HL-60 (cell line): ENCODE measurements around the gene BICD2.
A peak's percentile ranks its signal among the peaks of the same experiment; 100 is the strongest.

Source experiments
- DNase-seq, 2 experiments: peaks; one replicate each; pipeline ENCODE4 v3.0.0-alpha.2; 2010 to 2020; ENCODE audit warnings: low read depth in 1 of 2, low spot score in 1 of 2
- H3K27ac ChIP-seq: fragments of 250-450 bp; sonication (Bioruptor Pico); replicated peaks from 2 replicates; pipeline ENCODE4 v1.5.1; 2020; ENCODE audit warnings: mild to moderate bottlenecking, moderate library complexity
- H3K27me3 ChIP-seq: fragments of 250-450 bp; sonication (Bioruptor Pico); 2 replicates; pipeline ENCODE4 v1.5.1; 2021; ENCODE audit warnings: mild to moderate bottlenecking, moderate library complexity; ENCODE audit not compliant: insufficient read depth, poor library complexity, severe bottlenecking
- H3K4me3 ChIP-seq: replicated peaks from 2 replicates; pipeline ENCODE4 v1.5.1; 2011; ENCODE audit warnings: mild to moderate bottlenecking, control low read depth, low read length; ENCODE audit not compliant: insufficient read depth
- GABPA ChIP-seq: IDR thresholded peaks from 2 replicates; pipeline ENCODE4 v1.6.1; 2012; ENCODE audit warnings: low read depth
- POLR2AphosphoS5 ChIP-seq: IDR thresholded peaks from 2 replicates; pipeline ENCODE4 v1.6.1; 2012; ENCODE audit warnings: low read depth
- REST ChIP-seq: IDR thresholded peaks from 2 replicates; pipeline ENCODE4 v1.6.1; 2012; ENCODE audit warnings: low read depth; ENCODE audit not compliant: insufficient replicate concordance
- SPI1 ChIP-seq: IDR thresholded peaks from 2 replicates; pipeline ENCODE4 v1.6.1; 2012; ENCODE audit warnings: low read depth, mild to moderate bottlenecking, borderline replicate concordance
- TF ChIP-seq, protein P1 (sequence below): IDR thresholded peaks from one replicate; pipeline ENCODE4 v1.5.1; 2011; ENCODE audit warnings: low read length, control low read depth, inconsistent platforms; ENCODE audit not compliant: insufficient read depth

BICD2 gene

DNA sequence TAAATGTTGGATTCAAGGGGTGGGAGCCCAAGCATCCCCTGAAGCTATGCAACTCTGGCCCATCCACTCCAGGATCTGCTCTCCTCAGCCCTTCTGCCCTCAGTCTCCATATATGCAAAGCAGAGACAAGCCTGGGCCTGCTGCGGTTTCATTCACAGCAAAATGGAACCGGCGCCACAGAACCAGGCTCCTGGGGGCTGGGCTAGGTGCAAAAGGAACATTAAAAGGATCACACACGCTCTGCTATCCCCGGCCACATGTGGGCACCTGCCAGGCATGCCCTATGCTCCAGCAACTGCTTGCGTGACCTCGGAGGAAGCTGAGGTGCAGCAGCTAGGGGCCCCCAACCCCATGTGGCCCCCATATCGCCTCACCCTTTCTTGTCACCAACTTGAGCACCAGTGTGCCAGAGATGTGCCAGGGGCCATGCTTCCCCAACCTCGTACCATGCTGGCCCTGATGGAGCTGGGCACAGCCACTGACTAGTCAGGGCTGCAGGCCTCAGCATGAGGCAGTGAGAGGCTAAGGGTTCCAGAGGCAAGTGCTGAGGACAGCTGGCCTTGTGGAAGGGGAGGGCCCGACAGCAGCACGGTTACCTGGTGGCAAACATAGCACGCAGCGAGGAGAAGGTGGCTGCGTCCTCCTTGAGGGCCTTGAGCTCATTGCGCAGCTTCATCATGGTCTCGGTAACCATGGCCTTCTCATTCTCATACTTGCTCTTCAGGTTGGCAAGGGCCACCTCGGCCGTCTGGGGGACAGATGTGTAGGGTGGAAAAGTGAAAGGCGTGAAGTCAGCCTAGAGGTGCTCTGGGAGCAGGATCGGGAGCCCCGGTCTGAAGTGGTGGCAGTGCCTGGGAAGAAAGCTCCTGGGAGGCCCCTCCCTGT, 47.2 kb downstream of the BICD2 start:
- no peak overlapping the region for H3K27ac ChIP-seq
- no peak for DNase-seq
- H3K4me3 ChIP-seq = no peak overlapping the region
- TF ChIP-seq REST = no peak
- TF ChIP-seq SPI1 = no peak
- no peak for TF ChIP-seq GABPA
- no peak for TF ChIP-seq POLR2AphosphoS5
- TF ChIP-seq, protein P1, sequence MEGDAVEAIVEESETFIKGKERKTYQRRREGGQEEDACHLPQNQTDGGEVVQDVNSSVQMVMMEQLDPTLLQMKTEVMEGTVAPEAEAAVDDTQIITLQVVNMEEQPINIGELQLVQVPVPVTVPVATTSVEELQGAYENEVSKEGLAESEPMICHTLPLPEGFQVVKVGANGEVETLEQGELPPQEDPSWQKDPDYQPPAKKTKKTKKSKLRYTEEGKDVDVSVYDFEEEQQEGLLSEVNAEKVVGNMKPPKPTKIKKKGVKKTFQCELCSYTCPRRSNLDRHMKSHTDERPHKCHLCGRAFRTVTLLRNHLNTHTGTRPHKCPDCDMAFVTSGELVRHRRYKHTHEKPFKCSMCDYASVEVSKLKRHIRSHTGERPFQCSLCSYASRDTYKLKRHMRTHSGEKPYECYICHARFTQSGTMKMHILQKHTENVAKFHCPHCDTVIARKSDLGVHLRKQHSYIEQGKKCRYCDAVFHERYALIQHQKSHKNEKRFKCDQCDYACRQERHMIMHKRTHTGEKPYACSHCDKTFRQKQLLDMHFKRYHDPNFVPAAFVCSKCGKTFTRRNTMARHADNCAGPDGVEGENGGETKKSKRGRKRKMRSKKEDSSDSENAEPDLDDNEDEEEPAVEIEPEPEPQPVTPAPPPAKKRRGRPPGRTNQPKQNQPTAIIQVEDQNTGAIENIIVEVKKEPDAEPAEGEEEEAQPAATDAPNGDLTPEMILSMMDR = no peak
- no peaks in the 10 kb centered on the region for H3K27me3 ChIP-seq

- Histone ChIP-seq H3K27ac (no peak overlapping the region), H3K4me3 (no peak overlapping the region), H3K27me3 (no peaks in the 10 kb centered on the region)
- no peak for TF ChIP-seq POLR2AphosphoS5
- no peak for TF ChIP-seq GABPA
- no peak for TF ChIP-seq REST
- TF ChIP-seq, protein P1 = peak; percentile 75
- no peak for TF ChIP-seq SPI1
- peak; percentile 22 to 52 for DNase-seq
These were observed 48.1 kb downstream of the BICD2 start for GRCh38 chr9:92716557-92716956.

GRCh38 chr9:92715488-92716231, 49.0 kb downstream of the BICD2 start:
- Histone ChIP-seq H3K4me3 (no peak overlapping the region), H3K27ac (no peak overlapping the region), H3K27me3 (no peaks in the 10 kb centered on the region)
- DNase-seq = no peak
- TF ChIP-seq GABPA (no peak), SPI1 (no peak), POLR2AphosphoS5 (no peak), REST (no peak)
- TF ChIP-seq, protein P1 = no peak
